NOMO-1 (cell line): ENCODE results near the gene RIMBP3B.
"Not testable (repeated sequence)": the region's sequence is repeated elsewhere in the genome, so short reads cannot be mapped to it uniquely, and the experiment has no call there.

Experiments
- DNase-seq, 2 experiments: peaks; one replicate each; lab custom pipeline; 2025; ENCODE audit not compliant: unreplicated experiment in 2 of 2; lab: John Stamatoyannopoulos, UW

Gene RIMBP3B, protein sequence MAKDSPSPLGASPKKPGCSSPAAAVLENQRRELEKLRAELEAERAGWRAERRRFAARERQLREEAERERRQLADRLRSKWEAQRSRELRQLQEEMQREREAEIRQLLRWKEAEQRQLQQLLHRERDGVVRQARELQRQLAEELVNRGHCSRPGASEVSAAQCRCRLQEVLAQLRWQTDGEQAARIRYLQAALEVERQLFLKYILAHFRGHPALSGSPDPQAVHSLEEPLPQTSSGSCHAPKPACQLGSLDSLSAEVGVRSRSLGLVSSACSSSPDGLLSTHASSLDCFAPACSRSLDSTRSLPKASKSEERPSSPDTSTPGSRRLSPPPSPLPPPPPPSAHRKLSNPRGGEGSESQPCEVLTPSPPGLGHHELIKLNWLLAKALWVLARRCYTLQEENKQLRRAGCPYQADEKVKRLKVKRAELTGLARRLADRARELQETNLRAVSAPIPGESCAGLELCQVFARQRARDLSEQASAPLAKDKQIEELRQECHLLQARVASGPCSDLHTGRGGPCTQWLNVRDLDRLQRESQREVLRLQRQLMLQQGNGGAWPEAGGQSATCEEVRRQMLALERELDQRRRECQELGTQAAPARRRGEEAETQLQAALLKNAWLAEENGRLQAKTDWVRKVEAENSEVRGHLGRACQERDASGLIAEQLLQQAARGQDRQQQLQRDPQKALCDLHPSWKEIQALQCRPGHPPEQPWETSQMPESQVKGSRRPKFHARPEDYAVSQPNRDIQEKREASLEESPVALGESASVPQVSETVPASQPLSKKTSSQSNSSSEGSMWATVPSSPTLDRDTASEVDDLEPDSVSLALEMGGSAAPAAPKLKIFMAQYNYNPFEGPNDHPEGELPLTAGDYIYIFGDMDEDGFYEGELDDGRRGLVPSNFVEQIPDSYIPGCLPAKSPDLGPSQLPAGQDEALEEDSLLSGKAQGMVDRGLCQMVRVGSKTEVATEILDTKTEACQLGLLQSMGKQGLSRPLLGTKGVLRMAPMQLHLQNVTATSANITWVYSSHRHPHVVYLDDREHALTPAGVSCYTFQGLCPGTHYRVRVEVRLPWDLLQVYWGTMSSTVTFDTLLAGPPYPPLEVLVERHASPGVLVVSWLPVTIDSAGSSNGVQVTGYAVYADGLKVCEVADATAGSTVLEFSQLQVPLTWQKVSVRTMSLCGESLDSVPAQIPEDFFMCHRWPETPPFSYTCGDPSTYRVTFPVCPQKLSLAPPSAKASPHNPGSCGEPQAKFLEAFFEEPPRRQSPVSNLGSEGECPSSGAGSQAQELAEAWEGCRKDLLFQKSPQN (N-terminal part only)

DNA sequence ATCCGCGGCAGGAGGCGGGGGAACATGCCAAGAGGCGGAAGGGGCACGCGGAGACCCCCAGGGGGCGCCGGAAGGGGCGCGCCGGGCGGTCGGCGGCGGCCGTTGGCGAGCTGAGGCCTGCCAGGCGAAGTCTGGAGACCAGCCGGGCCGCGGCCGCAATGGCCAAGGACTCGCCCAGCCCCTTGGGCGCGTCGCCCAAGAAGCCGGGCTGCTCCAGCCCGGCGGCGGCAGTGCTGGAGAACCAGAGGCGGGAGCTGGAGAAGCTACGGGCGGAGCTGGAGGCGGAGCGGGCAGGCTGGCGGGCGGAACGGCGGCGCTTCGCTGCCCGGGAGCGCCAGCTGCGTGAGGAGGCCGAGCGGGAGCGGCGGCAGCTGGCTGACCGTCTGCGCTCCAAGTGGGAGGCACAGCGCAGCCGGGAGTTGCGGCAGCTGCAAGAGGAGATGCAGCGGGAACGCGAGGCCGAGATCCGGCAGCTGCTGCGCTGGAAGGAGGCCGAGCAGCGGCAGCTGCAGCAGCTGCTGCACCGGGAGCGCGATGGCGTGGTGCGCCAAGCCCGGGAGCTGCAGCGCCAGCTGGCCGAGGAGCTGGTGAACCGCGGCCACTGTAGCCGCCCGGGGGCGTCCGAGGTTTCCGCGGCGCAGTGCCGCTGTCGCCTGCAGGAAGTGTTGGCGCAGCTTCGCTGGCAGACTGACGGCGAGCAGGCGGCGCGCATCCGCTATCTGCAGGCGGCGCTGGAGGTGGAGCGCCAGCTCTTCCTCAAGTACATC, at the start of gene RIMBP3B:
Gene RIMBP3B, plus strand, starts transcription at position 51 of the 767 bp plus-strand sequence. Its CDS starts 108 bp downstream, at position 159.
- DNase-seq, result not testable (repeated sequence)

DNA sequence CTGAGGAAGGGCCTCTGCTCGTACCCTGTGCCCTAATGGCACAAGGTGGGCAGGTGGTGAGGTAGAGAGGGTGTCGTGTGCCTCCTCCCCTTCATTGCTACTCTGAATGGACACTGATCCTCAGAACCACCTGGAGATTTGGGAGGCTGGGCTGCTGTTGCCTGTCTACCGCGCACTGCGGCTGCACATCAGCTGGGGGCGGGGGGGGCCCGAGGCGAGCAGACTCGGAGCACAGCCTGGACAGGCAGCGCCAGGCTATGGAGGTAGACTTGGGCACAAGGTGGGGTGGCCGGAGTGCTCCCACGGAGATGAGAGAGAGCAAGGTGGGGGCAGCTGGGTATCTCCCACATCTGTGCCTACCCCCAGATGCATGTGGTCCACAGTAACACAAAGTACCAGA, 26.0 kb upstream of the RIMBP3B start:
- DNase-seq, result not testable (repeated sequence)

DNA sequence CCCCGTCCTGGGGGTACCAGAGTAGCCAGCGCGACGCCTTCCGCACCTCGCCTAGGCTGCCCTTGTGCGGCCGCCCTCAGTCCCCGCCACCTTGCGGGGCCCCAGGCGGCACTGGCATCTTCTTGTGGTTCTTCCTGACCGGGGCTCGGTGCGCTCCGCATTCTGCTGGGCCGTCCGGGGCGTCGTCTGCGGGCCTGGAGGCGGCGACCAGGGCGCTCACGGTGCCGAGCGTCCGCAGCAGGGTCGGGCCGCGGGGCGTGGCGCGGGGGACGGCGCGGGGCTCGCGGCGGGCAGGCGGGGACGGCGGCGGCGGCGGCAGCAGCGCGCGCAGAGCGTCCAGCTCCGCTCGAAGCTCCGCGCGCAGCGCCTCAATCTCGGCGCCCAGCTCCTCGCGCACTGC, 23.0 kb upstream of the RIMBP3B start:
- not testable (repeated sequence) for DNase-seq

DNA sequence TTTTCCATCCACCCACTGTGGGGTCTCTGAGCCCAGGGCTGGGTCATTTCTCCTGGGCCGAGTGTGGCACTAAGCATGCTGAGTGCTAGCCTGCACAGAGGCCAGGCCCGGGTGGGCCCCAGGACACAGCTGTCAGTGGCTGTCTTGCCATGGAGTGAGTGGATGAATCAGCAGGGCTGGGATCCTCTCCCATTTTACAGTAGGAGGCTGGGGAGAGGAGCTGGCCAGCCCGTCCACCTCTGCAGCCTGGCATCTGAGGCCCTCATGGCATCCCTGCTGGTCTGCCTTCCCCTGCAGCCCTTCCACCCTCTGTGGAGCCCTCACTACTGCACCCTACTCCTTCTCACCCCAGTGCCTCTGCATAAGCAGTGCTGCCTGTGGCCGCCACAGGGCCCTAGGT, 21.1 kb upstream of the RIMBP3B start:
- DNase-seq, result not testable (repeated sequence)

DNA sequence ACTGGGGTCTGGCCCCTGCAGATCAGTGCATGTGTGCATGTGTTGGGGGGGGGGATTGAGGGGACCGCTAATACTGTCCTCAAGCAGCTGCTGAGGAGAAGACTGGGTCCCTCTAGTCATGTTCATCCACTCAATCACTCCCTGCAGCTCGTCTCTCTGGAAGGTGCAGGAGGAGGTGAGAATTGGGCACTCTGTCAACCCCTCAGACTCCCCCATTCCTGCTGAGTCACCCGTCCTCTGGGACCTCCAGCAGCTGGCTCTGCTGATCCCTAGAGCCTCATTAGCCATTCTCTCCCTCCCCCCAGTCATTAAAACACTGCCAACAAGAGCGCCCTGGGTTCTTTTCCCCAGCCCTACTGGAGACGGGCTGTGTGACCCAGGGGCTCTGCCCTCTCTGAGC, 20.5 kb upstream of the RIMBP3B start:
- not testable (repeated sequence) for DNase-seq

DNA sequence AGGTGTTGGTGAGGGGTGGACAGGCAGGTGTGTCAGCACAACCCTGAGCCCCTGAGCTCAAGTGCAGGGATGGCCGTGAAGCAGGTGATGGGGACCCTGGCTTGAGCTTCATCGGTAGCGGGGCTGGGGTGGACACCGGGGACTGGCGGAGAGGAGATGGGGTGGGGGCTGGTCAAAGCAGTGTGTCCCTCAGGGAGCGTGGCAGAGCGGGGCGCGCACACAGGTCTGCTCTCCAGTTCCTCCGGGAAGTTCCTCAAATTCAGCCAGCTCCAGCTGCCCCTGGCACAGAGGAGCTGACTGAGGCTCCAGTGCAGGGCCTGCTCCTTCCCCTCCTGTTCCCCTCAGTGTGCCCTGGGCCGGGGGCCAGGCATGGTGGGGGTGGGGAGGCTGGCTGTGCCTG, 19.7 kb upstream of the RIMBP3B start:
- DNase-seq, result not testable (repeated sequence)

DNA sequence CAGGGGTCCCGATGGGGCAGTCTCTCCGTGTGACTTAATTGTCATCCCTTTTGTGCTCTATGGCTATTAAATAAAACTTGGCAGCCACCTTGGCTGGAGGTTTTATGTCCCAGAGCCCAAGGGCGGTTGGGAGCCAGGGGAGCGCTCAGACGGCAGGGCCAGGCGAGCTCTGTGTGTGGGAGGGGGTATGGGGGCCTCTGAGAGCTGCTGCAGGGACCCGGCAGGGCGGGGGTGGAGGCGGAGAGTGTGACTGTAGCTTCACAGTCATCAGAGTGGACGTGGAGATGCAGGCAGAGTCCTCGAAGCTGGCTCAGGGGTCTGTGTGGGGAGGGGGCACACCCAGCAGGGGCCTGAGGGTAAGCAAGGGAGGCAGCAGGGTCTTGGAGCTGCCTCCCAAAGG, 19.2 kb upstream of the RIMBP3B start:
- not testable (repeated sequence) for DNase-seq

DNA sequence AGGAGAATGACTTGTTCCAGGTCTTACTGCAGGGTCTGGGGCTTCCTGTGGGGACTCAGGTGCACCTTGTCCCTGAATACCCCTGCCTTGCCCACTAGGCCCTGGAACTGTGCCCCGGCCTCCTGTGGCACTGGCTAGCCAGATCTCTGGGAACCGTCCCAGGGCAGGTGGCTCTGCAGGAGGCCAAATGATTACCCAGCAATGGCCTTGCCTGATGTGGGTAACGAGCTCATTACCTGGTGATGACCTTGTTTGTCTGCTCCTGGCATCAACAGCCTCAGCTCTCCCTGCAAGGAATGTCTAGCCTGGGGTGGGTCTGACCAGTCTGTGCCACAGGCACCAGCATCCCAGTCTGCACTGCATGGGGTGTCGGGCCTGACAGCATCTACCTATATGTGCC, 18.2 kb upstream of the RIMBP3B start:
- not testable (repeated sequence) for DNase-seq

DNA sequence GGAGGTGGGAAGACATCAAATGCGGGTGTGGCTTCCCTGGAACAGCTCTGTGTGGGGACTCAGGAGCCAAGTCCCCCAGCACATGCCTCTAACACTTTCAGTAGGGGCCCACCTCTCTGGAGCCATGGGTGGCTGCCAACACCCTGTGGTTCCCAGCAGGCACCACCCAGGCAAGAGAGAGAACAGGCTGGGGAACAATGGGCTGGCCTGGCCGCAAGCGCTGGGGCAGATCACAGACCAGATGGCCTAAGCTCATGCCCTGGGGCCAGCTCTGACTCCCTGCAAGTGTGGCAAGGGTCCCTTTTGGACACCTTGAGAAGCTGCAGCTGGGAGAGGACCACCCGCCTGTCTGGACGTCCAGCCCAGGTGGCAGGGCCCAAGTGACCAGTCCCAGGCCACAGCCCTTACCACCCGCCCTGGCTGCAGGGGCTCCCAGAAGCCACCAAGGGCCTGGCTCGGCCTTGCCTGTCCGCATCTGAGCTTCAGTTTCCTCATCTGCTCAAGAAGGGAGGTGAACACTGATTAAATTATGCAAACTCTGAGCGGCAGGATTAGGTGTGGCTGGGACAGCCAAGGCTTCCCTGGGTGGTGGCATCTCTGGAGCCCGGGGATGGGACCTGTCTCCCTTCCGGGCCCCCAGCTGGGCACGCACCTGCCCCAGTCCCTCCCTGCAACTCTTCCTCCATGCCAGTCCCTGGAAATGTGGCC, 14.8 kb upstream of the RIMBP3B start:
- DNase-seq, result not testable (repeated sequence)

DNA sequence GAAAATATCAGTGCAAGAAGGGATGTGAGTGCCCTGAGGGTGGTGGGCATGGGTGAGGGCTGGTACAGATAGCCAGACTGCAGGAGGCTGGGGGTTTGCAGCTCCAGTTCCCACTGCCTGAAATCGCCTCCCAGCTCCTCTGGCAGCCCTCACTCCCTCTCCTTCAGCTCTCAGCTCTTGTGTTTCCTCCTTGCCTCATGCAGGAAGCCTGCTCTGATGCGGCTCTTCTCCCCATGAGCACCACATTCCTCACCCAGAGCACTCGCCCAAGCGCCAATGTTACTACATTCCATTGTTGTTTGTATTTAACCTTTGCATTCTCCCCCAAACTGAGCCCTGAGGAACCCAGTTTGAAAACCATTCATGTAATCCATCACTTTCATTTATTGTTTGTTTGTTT, 7.7 kb upstream of the RIMBP3B start:
- not testable (repeated sequence) for DNase-seq

DNA sequence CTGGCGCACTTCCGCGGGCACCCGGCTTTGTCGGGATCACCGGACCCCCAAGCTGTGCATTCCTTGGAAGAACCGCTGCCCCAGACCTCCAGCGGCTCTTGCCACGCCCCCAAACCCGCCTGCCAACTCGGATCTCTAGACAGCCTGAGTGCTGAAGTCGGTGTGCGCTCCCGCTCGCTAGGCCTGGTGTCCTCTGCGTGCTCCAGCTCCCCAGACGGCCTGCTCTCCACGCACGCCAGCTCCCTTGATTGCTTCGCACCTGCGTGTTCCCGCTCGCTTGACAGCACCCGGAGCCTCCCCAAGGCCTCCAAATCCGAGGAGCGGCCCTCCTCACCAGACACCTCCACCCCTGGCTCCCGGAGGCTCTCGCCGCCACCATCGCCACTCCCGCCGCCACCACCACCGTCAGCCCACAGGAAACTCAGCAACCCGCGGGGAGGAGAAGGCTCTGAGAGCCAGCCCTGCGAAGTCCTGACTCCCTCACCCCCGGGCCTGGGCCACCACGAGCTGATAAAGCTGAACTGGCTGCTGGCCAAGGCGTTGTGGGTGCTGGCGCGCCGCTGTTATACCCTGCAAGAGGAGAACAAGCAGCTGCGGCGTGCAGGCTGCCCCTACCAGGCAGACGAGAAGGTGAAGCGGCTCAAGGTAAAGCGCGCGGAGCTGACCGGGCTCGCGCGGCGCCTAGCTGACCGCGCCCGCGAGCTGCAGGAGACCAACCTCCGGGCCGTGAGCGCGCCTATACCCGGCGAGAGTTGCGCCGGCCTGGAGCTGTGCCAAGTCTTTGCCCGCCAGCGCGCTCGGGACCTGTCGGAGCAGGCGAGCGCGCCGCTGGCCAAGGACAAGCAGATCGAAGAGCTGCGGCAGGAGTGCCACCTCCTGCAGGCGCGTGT, 1.2 kb downstream of the RIMBP3B start:
- not testable (repeated sequence) for DNase-seq

DNA sequence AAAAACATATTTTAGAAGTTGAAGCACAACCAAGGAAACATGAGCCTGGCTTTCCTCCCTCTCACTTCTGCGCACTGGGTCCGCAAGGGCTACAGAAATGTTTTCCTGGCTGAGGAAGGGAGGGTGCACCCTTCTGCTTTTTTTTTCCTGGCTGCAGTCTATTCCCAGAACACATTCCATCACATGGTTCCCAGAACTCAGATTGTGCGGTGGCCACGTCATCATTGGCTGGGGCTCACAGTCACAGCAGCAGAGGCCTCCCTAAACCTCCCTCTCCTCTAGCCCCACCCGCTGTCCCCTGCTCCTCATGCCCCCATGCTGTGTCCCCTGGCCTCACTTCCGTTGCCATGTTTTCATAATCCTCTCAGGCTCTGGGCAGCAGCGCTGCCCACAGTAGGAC, 5.9 kb downstream of the RIMBP3B start:
- not testable (repeated sequence) for DNase-seq

DNA sequence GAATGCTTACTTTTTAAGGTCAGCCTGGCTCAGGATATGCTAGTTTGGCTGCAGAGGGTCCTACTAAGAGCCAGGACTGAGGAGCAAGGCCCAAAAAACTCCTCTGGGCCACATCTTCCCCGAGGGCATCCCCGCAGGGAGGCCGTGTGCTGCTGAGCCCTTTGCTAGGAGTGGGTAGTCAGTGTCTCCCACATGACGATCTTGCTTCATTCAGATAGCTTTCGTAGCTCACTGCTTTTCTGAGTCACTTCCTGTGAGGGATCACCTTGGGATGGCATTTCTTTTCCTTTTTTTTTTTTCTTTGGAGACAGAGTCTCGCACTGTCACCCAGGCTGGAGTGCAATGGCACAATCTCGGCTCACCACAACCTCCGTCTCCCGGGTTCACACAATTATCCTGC, 6.5 kb downstream of the RIMBP3B start:
- not testable (repeated sequence) for DNase-seq

DNA sequence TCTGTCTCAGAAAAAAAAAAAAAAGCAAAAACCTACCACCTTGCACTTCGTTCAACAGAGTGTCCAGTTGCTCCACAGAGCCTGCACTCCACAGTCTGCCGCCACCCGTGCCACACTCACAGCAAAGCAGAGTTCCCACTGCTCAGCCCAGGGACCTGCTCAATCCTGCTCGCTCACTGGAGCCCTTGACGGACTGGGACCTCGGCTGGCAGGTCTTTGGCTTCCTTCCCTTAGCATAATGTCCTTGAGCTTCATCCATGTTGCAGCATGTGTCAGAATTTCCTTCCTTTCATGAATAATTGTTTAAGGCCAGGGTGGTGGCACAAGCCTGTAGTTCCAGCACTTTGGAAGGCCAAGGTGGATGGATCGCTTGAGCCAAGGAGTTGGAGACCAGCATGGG, 11.1 kb downstream of the RIMBP3B start:
- DNase-seq, result not testable (repeated sequence)

DNA sequence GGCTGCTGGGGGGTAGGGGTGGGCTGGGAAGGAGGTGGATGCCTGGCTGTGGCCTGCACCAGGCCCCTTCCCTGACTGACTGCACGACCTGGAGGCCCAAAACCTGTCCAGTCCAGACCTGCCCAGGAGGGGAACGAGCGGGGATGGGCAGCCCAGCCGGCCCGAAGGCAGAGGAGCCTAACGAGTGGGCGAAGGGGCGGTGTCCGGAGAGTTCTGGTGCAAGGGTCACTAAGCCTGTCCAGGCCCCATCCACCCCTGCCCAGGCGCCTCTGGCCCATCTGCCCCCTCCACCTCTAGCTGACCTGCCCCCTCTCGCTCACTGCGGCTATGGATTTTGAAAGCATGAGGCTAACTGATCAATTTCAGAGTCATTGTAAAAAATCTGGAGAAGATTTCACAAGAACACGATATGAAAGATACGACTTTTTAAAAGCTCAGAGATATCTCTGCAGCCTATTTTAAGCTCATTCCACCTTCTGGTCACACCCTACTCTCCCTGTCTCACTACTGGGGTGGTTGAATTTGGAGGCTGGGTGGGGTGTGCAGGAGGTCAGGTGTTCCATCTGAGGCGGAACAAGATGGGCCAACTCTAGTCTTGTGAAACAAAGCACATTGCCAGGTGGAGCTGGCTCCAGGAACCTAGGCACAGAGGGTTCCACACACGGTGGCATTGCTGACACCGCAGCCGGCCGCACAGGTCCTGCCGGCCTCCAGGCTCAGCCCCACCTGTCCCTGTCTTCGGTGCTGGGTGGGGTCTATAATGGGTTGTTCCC, 17.8 kb downstream of the RIMBP3B start:
- DNase-seq, result not testable (repeated sequence)

DNA sequence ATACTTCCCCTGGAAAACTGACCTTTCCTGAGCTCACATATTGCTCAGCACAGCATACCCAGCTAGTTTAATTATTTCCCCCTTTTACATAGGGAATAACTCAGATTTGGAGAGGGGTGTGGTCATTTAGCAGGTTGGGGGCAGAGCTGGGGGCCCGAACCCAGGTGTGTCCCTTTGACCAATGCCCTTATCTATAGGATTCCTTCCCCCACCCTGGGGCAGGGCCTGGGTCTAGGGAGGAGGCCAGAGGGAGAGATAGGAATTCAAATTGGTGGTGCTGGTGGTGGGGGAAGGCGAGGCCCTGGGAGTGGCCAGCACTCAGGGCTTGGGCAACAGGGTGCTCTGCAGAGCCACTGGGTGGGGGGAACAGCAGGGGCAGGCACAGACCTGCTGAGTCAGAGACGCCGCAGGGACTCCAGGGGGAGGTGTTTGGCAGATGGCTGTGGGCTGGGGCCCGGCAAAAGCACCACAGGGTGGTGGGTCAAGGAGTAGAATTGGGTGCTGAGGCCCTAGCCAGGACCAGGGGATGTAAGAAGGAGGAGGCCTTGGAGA, 19.3 kb downstream of the RIMBP3B start:
- DNase-seq, result not testable (repeated sequence)

DNA sequence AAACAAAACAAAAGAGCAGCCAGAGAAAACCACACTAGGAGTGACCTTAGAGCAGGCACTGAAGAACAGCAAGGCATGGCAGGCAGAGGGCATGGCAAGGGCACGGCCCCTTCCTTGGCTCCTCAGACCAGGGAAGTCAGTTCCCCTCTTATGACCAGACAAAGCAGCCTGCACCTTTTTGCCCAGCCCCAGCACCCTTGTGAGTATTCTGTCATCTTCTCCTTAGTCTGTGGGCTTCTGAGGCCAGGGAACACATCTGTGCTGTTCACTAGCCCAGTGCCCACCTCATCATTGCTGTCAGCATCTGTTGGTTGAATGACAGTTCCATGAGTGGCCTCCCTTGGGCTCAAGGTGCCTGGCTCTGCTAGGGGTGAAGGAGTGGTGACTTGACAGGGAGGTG, 23.6 kb downstream of the RIMBP3B start:
- not testable (repeated sequence) for DNase-seq
